Fibroblast of skin of right biceps (primary cell): Measurements from ENCODE around the gene PLVAP.

Experiments
- DNase-seq: peaks from one replicate; pipeline ENCODE4 v3.0.0-alpha.2; 2013

PLVAP gene

GRCh38 chr19:17320435-17320834 lies 56.7 kb downstream of the PLVAP start:
- DNase-seq = no peak

- no peak for DNase-seq
These were observed 57.5 kb downstream of the PLVAP start for GRCh38 chr19:17319473-17320238.

GRCh38 chr19:17318966-17319365 lies 58.2 kb downstream of the PLVAP start:
- DNase-seq = no peak

GRCh38 chr19:17314007-17314593 lies 63.0 kb downstream of the PLVAP start:
- DNase-seq = no peak

DNA sequence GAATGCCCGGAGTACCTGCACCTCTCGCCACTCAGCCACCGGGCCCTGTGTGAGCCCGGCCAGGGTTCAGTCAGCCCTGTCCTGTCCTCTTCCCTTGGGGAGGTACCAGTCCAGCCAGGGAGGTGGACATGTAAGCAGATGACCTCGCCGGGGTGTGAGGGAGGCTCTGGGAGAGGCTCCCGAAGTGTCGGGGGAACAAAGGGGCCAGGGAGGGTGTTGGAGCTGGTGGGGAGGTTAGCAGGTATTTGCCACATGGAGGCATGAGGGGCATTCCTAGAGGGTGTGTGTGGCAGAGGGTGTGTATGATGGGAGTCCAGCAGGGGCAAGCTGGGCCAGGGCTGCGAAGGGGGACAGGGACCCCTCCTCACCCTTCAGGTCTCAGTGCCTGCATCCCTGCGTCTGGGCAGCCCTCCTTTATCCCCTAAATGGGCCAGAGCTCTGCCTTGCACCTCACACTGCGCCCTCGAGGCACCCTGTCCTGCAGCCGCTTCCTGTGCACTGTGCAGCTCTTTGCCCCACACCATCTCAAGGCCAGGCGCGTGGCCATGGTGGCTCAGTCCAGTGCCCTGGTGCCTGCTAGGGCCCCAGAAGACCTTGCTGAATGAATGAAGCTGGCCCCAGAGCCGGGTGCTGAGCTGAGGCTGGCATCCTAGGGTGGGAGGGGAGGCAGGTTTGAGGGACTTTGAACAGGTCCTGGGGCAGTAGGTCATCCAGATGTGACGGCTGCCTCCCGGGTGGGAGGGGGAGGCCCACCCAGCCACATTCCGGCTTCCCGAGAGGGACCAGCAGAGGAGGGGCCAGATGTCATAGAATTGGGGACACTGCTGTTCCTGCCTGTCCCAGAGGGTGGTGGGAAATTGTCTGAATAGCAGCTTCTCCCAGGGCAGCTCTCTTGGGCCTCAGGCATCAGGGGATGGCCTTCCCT lies 64.7 kb downstream of the PLVAP start:
- DNase-seq = no peak

- DNase-seq = peak; percentile 75
These were observed 65.5 kb downstream of the PLVAP start for GRCh38 chr19:17311455-17312188.

DNA sequence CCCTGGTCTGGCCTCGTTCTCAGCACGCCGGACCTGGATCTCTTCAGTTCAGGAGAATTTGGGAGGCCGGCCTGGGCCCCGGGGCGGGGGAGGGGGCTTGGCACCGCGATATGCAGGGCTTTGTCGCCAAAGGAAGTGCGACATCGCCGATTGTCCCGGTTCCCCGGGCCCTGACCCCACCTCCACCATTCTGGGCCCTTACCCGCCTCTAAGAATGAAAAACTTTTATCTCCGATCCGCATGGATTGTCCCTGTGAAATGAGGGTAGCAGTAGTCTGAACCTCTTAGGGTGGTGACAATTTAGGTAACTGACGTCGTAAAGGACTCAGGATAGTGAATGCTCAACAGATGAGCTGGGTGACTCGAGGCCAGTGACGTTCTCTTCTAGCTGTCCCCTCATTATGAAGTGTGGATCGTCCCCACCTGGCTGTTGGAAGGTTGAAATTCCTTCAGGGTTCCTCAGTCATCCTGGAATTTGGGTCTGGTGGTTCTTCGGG lies 67.1 kb downstream of the PLVAP start:
- no peak for DNase-seq

- peak; percentile 100 for DNase-seq
These were observed 67.8 kb downstream of the PLVAP start, which contains the start of gene DDA1 for GRCh38 chr19:17309198-17309964. DDA1 (plus strand) TSS chr19:17309563; CDS start chr19:17309655, 92 bp downstream.

GRCh38 chr19:17307876-17308377 lies 69.2 kb downstream of the PLVAP start:
- no peak for DNase-seq

GRCh38 chr19:17306285-17306714 lies 70.8 kb downstream of the PLVAP start:
- no peak for DNase-seq

DNA sequence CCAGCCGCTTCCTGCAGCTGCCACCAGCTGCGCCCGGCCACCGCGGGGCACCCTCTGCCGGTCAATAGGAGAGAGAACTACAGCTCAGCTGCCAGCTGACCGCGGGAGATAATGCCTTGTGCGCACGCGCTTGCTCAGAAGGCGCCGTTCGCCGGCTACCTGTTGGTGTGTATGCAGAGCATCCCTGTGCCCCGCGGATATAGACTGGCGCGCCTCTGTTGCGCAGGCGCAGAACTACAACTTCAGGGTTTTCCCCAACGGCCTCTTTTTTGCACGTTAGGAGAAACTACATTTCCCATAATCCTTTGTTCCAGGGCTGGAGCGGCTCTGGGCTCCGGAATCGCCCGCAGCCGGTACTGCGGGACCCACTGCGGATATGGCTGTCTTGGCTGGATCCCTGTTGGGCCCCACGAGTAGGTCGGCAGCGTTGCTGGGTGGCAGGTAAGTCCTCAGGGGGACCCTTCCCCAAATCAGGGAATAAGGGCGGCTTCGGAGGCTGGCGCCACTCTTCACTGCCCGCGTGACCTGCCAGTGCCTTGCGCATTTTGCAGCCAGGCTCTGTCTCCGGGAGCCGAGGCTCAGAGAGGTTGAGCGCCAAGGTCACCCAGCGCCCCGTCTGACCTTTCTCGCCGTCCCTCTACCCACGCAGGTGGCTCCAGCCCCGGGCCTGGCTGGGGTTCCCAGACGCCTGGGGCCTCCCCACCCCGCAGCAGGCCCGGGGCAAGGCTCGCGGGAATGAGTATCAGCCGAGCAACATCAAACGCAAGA lies 71.4 kb downstream of the PLVAP start, which contains the start of gene MRPL34:
TSS of gene MRPL34 (plus strand) at position 356 of the 768 bp plus-strand sequence. CDS start at position 377, 21 bp downstream.
- peak; percentile 98 for DNase-seq

DNA sequence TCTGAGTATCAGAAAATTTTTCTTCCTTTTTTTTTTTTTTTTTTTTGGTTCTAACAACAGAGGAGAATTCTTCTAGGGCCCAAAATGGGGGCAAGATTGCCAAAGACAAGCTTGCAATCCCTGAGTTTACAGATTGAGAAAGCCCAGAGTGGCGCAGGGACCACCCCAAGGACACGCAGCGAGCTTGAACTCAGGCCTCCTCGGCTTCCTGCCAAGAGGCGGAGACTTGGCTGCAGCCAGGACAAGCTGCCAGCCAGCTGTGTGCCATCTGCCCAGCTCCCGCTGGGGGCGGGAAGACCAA lies 72.0 kb downstream of the PLVAP start:
- DNase-seq = no peak

- DNase-seq = no peak
These were observed 72.5 kb downstream of the PLVAP start for GRCh38 chr19:17304386-17305215.

GRCh38 chr19:17303940-17304267 lies 73.2 kb downstream of the PLVAP start:
- DNase-seq = no peak

GRCh38 chr19:17303167-17303939 lies 73.8 kb downstream of the PLVAP start, which contains the start of gene ABHD8:
ABHD8 (minus strand) TSS chr19:17303425; CDS start chr19:17301616, 1,809 bp downstream.
- DNase-seq = peak; percentile 93

GRCh38 chr19:17302391-17303166 lies 74.6 kb downstream of the PLVAP start:
- no peak for DNase-seq
